Measurements from ENCODE around the gene NAA20.

NAA20 gene, protein sequence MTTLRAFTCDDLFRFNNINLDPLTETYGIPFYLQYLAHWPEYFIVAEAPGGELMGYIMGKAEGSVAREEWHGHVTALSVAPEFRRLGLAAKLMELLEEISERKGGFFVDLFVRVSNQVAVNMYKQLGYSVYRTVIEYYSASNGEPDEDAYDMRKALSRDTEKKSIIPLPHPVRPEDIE

DNA sequence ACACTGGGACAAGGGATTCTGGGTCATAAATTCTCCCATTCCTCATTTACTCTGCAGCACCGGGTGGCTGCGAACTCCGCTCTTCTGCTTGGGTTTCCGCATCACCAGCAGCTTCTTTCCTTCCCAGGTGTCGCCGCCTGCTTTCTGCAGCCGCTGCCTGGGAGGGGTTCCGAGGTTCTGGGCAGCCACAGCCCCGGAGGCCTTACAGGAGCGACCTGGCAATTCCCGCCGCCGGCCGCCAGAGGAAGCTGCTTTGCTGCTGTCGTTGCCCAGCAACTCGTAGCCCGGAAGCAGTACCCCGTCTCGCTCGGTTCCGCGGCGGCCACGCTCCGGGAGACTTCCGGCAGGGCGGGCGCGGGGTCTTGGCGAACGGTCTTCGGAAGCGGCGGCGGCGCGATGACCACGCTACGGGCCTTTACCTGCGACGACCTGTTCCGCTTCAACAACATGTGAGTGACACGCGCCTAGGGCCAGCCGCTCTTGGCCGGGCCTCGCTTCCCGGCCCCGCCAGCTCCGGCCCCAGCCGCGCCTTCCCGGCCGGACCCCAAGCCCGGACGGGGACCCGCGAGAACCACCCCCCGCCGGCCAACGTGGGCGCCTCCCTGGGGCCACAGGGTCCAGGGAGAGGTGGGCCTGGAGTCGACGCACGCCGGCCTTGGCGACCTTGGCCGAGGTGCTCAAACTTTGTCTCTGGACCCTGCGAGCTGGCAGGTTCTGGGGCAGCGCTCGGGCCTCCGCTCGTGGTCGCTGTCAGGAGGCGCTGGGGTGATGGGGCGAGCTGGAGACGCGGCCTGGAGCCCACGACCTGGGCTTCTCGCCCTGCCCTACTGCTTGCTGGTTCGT is at the start of gene NAA20:
TSS of gene NAA20 (plus strand) at position 362 of the 843 bp plus-strand sequence. CDS start at position 397, 35 bp downstream.
- H2AFZ ChIP-seq, result peak within 1 kb of the TSS; percentile 99
- H3K4me3 ChIP-seq (ENCODE audit: low read depth, low read length), result peak within 1 kb of the TSS; percentile 90
- no peaks in the 10 kb centered on the region for H3K36me3 ChIP-seq (ENCODE audit: control insufficient read depth, insufficient read depth, low read length)
- H3K9me3 ChIP-seq (ENCODE audit: control insufficient read depth, low read length), result no peaks in the 10 kb centered on the region
- peaks cover 10% of the 10 kb centered on the region for H3K4me1 ChIP-seq
- H3K27ac ChIP-seq, result peak within 1 kb of the TSS; percentile 69
- H3K27me3 ChIP-seq (ENCODE audit: control insufficient read depth, insufficient read depth, low read length), result no peaks in the 10 kb centered on the region
- TF ChIP-seq, protein P1, sequence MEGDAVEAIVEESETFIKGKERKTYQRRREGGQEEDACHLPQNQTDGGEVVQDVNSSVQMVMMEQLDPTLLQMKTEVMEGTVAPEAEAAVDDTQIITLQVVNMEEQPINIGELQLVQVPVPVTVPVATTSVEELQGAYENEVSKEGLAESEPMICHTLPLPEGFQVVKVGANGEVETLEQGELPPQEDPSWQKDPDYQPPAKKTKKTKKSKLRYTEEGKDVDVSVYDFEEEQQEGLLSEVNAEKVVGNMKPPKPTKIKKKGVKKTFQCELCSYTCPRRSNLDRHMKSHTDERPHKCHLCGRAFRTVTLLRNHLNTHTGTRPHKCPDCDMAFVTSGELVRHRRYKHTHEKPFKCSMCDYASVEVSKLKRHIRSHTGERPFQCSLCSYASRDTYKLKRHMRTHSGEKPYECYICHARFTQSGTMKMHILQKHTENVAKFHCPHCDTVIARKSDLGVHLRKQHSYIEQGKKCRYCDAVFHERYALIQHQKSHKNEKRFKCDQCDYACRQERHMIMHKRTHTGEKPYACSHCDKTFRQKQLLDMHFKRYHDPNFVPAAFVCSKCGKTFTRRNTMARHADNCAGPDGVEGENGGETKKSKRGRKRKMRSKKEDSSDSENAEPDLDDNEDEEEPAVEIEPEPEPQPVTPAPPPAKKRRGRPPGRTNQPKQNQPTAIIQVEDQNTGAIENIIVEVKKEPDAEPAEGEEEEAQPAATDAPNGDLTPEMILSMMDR (IDR thresholded peaks at IDR 0.05), result peak; percentile 83
- peak within 1 kb of the TSS; percentile 79 for H3K9ac ChIP-seq
- peak within 1 kb of the TSS; percentile 79 for H3K4me2 ChIP-seq (ENCODE audit: low read length)
- H3K79me2 ChIP-seq, result peaks cover 39% of the 10 kb centered on the region

DNA sequence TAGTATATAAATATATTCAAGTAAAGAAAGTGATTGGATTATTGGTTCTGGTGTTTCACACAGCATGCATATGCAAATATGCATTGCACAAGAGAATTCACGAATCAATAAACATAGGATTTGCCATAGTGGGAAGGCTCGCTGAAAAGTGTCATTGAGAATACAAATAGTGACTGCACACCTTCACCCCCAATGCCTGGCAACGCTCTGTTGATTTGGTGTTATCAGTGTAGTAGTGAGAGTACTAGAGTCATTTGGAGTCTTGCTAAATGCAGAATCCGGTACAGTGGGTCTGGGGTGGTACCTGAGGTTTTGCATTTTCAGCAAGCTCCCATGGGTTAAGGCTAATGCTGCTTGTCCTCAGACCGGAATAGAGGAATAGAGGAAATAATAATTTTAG is 49.7 kb upstream of the NAA20 start:
- H3K4me2 ChIP-seq (ENCODE audit: low read length), result no peak overlapping the region
- no peaks in the 10 kb centered on the region for H3K36me3 ChIP-seq (ENCODE audit: control insufficient read depth, insufficient read depth, low read length)
- H3K79me2 ChIP-seq, result no peaks in the 10 kb centered on the region
- no peaks in the 10 kb centered on the region for H3K27me3 ChIP-seq (ENCODE audit: control insufficient read depth, insufficient read depth, low read length)
- no peaks in the 10 kb centered on the region for H3K4me1 ChIP-seq
- H3K4me3 ChIP-seq (ENCODE audit: low read depth, low read length), result no peak overlapping the region
- H3K9ac ChIP-seq, result no peak overlapping the region
- no peak overlapping the region for H3K27ac ChIP-seq
- TF ChIP-seq, protein P1 (IDR thresholded peaks at IDR 0.05), result no peak
- H3K9me3 ChIP-seq (ENCODE audit: control insufficient read depth, low read length), result no peaks in the 10 kb centered on the region
- H2AFZ ChIP-seq, result no peak overlapping the region

DNA sequence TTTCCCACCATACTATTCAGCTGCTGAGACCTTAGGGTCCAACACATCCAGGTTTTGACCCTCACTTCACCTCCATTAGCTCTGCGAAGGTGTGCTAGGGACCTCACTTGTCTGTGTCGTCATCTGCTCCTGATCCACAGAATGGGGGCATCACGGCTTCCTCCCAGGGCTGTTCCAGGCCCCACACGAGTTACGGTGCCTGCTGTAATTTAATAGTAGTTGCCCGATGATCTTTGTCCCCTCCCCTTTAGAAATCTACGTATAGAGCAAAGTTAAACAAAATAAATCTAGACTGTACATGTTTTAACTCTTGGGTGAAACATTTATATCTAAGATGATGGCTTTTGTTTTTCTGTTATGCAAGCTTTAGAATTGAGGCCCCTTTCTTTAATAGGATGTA is 49.1 kb upstream of the NAA20 start:
- H2AFZ ChIP-seq, result no peak overlapping the region
- no peak overlapping the region for H3K9ac ChIP-seq
- H3K4me2 ChIP-seq (ENCODE audit: low read length), result no peak overlapping the region
- H3K4me1 ChIP-seq, result no peaks in the 10 kb centered on the region
- H3K79me2 ChIP-seq, result no peaks in the 10 kb centered on the region
- TF ChIP-seq, protein P1 (IDR thresholded peaks at IDR 0.05), result no peak
- no peaks in the 10 kb centered on the region for H3K36me3 ChIP-seq (ENCODE audit: control insufficient read depth, insufficient read depth, low read length)
- H3K9me3 ChIP-seq (ENCODE audit: control insufficient read depth, low read length), result no peaks in the 10 kb centered on the region
- no peaks in the 10 kb centered on the region for H3K27me3 ChIP-seq (ENCODE audit: control insufficient read depth, insufficient read depth, low read length)
- no peak overlapping the region for H3K4me3 ChIP-seq (ENCODE audit: low read depth, low read length)
- no peak overlapping the region for H3K27ac ChIP-seq

DNA sequence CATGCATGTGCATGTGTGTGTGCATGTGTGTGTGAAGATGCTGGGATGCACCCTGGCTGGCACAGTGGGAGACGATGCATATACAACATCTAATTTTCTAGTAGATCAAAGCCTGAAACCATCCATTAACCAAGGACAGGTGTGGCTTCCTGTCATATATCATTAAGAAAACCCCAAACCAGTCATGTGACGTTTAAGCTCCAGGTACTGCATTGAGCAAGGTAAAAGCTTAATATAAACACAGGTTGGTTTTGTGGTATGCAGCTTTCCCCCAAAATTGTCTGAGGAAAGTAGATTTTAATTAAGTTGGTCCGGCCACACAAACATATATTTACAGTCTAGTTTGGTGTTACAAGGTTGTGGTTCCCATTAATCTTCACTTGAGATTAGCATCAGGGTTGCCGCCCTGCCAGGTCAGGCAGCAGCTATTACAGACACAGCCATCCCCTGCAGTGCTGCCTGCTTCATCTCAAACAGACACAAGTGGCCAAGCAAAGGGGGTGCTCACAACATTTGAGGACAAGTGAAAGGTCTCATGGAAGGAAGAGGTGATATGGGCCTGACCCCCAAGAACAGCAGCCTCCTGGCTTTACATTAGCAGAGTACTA is 48.6 kb upstream of the NAA20 start:
- Histone ChIP-seq H3K36me3 (ENCODE audit: control insufficient read depth, insufficient read depth, low read length) (no peaks in the 10 kb centered on the region), H3K4me1 (no peaks in the 10 kb centered on the region), H3K27ac (no peak overlapping the region), H3K27me3 (ENCODE audit: control insufficient read depth, insufficient read depth, low read length) (no peaks in the 10 kb centered on the region), H3K4me2 (ENCODE audit: low read length) (no peak overlapping the region), H3K4me3 (ENCODE audit: low read depth, low read length) (no peak overlapping the region), H3K9ac (no peak overlapping the region), H3K9me3 (ENCODE audit: control insufficient read depth, low read length) (no peaks in the 10 kb centered on the region), H3K79me2 (no peaks in the 10 kb centered on the region), H2AFZ (no peak overlapping the region)
- TF ChIP-seq, protein P1 (IDR thresholded peaks at IDR 0.05), result no peak
